ENCODE measurements around the gene LRCOL1.

GRCh38 chr12:132606466-132606865 lies 3.9 kb downstream of the LRCOL1 start:
- TF ChIP-seq CTCF (IDR thresholded peaks at IDR 0.05; ENCODE audit: borderline replicate concordance, extremely low read depth, low read length, poor library complexity, severe bottlenecking) (no peak), EZH2 (IDR thresholded peaks at IDR 0.05; ENCODE audit: borderline replicate concordance, low read depth, low read length, severe bottlenecking) (no peak)

All from DND-41 (cell line).